ENCODE measurements around the gene NCAN.

Gene NCAN

GRCh38 chr19:19258589-19259338 is 47.0 kb downstream of the NCAN start:
- TF ChIP-seq CTCF (IDR thresholded peaks at IDR 0.05): no peak
- Mint-ChIP-seq H3K4me3 (no peak overlapping the region), H3K4me1 (peaks cover 29% of the 10 kb centered on the region), H3K27me3 (ENCODE audit: low read depth, poor library complexity) (peaks cover 41% of the 10 kb centered on the region), H3K9me3 (peaks cover 6% of the 10 kb centered on the region), H3K27ac (no peak overlapping the region), H3K36me3 (ENCODE audit: low read depth) (peaks cover 24% of the 10 kb centered on the region)
- no peak for DNase-seq

GRCh38 chr19:19259741-19260140 is 48.0 kb downstream of the NCAN start:
- Mint-ChIP-seq H3K4me3 (peak overlapping the region; percentile 44), H3K27me3 (ENCODE audit: low read depth, poor library complexity) (peaks cover 49% of the 10 kb centered on the region), H3K9me3 (peaks cover 6% of the 10 kb centered on the region), H3K4me1 (peaks cover 29% of the 10 kb centered on the region), H3K36me3 (ENCODE audit: low read depth) (peaks cover 24% of the 10 kb centered on the region), H3K27ac (no peak overlapping the region)
- DNase-seq: no peak
- no peak for TF ChIP-seq CTCF (IDR thresholded peaks at IDR 0.05)

DNA sequence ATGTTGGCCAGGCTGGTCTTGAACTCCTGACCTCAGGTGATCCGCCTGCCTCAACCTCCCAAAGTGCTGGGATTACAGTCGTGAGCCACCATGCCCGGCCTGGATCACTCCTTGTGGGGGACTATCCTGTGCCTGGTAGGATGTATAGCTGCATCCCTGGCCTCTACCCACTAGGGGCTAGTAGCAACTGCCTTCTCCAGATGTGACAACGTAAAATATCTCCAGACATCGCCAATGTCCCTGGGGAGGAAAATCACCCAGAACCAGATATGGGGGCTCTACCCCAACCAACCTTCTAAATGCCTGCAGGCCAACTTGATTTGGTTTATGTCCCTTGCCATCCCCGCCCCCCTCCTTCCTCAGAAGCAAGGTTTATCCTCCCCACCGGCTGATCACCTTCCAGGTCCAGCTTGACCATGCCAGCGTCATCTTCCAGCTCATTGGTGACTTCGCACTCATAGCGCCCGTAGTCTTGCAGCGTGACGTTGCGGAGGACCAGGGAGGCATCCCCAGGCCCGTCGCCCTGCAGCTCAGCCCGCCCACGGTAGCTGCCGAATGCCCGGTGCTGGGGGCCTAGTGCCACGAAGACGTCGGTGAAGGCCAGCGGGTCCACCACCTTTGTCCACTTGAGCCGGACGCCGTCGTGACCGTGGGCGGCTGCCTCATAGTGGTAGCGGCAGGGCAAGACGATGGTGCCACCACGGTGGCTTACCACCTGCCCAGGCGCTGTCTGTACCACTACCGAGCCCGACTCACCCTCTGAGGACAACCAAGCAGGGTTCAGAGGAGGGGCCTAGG is 48.9 kb downstream of the NCAN start:
- peaks cover 24% of the 10 kb centered on the region for H3K36me3 Mint-ChIP-seq (ENCODE audit: low read depth)
- TF ChIP-seq CTCF (IDR thresholded peaks at IDR 0.05): no peak
- no peak for DNase-seq
- H3K9me3 Mint-ChIP-seq: peaks cover 6% of the 10 kb centered on the region
- peaks cover 55% of the 10 kb centered on the region for H3K27me3 Mint-ChIP-seq (ENCODE audit: low read depth, poor library complexity)
- H3K4me3 Mint-ChIP-seq: peak overlapping the region; percentile 62
- H3K27ac Mint-ChIP-seq: no peak overlapping the region
- H3K4me1 Mint-ChIP-seq: peaks cover 29% of the 10 kb centered on the region

- peaks cover 6% of the 10 kb centered on the region for H3K9me3 Mint-ChIP-seq
- peak overlapping the region; percentile 77 for H3K4me3 Mint-ChIP-seq
- peaks cover 20% of the 10 kb centered on the region for H3K4me1 Mint-ChIP-seq
- no peak for TF ChIP-seq CTCF (IDR thresholded peaks at IDR 0.05)
- no peak overlapping the region for H3K27ac Mint-ChIP-seq
- H3K36me3 Mint-ChIP-seq (ENCODE audit: low read depth): peaks cover 21% of the 10 kb centered on the region
- peak; percentile 74 for DNase-seq
- H3K27me3 Mint-ChIP-seq (ENCODE audit: low read depth, poor library complexity): peaks cover 55% of the 10 kb centered on the region
Observed at GRCh38 chr19:19261350-19262189, 49.8 kb downstream of the NCAN start.

DNA sequence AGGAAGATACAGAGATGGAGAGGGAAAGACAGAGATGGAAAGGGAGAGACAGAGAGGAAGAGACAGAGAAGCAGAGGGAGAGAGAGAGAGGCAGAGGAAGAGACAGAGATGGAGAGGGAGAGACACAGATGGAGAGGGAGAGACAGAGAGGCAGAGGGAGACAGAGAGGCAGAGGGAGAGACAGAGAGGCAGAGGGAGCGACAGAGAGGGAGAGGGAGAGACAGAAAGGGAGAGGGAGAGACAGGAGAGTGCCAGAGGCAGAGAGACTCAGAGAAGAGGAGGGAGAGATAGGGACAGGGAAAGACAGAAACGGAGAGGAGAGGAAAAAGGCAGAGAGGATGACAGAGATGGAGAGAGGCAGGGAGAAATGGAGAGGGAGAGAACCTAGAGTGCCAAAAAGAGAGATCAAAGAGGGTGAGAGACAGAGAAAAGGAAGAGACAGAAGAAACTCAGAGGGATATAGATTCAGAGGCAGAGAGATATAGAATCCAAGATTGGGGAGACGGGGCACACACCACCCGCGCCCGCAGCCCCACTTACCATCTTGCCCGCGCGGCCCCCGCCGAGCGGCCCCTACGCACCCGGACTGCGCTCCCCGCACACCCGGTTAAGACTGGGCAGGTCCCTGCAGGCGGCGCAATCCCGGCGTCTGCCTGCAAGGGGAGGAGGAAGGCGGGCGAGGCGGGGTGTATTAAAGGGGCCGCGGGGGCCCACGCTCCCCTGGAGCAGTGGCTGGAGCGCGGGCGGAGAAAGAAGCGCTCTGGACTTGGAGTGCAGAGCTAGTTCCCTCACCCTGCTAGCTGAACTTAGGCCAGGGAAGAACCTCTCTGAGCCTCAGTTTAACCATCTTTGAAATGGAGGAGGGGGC is 50.7 kb downstream of the NCAN start:
- peaks cover 52% of the 10 kb centered on the region for H3K27me3 Mint-ChIP-seq (ENCODE audit: low read depth, poor library complexity)
- peaks cover 13% of the 10 kb centered on the region for H3K36me3 Mint-ChIP-seq (ENCODE audit: low read depth)
- TF ChIP-seq CTCF (IDR thresholded peaks at IDR 0.05): no peak
- H3K4me3 Mint-ChIP-seq: peak overlapping the region; percentile 77
- peaks cover 15% of the 10 kb centered on the region for H3K4me1 Mint-ChIP-seq
- DNase-seq: peak; percentile 37
- H3K27ac Mint-ChIP-seq: no peak overlapping the region
- H3K9me3 Mint-ChIP-seq: peaks cover 6% of the 10 kb centered on the region
